EL (cell line): Measurements from ENCODE around the gene TNS4.

Experiments
- DNase-seq: peaks from one replicate; pipeline ENCODE4 v3.0.0-alpha.2; 2016

The TNS4 gene

DNA sequence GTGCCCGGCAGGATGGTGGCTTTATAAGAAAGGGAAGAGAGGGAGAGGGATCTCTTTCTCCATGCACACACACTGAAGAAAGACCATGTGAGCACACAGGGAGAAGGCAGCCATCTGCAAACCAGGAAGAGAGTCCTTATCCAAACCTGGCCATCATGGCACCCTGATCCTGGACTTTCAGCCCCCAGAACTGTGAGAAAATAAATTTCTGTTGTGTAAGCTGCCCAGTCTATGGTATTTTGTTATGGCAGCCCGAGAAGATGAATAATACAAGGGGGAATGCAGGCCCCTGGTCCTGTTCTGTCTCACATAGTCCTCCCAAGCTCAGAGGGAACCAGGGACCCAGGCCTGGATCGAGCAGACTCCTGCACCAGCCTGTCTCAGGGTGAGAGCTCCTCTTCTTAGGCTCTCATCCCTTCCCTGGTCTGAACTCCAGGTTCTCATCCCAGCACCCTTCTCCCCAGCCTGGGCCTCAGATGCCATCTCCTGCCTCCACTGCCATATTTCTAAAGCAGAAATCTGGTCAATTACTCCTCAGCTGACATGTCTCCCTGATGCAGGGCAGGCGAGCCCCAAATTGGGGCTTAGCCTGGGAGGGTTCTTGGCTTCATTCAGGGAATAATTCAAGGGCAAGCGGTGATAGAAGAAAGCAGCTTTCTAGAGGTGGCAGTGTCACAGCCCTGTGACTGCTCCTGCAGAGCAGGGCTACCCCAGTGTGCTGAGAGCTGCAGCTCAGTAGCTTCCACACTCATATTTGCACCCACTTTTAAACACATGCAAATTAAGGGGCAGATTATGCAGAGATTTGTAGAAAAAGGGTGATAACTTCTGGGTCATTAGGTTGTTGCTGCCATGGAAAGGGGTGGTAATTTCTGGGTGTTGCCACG, 29.3 kb downstream of the TNS4 start:
- DNase-seq, result peak; percentile 58

DNA sequence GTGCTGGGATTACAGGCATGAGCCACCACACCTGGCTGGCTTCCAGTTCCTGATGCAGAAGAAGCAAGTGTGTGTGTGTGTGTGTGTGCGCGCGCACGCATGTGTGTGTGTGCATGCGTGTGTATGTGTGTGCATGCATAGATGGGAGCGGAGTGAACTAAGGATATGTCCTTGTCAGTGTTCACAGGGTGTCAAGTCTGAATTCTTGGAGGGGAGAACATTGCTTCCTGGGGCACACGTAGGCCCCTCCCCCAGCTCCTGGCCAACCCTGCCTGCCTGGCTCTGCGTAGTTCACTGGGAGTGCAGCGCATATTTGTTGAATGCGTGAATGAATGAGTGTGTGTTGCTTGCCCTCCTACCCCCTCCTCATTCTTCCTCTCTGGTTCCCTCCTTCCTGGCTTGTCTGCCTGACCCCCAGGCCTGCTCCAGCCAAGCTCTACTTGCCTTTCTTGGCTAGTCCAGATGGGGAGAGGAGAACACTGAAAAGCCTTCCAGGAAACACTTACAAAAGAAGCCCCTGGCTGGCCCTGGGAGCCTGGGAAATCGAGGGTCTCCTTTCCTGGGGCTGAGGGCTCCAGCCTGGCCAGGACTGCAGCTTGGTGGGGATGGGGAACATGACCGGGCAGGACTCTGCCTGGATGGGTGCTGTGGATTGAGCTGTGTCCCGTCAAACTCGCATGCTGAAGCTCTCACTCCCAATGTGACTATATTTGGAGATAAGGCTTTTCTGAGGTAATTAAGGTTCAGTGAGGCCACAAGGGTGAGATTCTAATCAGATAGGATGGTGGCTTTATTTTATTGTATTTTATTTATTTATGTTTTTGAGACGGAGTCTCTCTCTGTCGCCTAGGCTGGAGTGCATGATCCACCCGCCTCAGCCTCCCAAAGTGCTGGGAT, 30.2 kb downstream of the TNS4 start:
- peak; percentile 91 for DNase-seq

DNA sequence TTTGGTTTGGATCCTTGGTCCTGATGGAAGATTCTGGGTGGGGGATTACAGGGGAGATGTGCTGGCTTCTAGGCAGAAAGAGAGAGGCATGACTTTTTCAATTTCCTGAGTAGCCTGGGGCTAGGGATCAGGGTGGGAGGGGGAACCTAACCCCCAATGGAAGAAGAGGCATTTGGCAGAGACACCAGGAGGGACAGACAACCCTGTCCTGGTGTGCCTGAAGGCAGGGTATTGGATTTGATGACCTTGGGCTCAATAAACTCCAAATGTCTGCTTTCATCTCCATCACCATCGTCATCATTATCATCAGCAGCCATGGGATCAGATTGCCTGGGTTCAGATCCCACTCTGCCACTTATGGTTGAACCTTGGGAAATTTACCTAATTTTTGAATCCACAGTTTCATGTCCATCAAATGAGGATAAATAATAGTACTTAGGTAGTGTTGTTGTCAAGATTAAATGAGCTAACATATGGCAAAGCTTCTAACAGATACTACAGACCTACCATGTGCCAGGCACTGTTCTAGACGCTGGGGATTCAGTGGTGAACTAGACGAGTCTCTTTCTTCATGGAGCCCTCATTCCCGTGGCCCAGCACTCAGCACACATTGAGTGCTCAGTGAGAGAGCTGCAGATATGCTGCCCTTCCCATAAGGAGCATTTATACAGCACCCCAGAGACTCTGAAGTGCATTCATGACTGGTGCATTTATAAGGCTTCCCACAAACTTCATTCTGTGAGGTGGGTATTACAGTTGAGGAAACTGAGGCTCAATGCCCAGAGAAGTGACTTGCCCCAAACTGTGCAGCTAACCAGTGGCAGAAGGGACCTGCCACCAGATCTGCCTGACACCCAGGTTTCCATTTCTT, 31.4 kb downstream of the TNS4 start:
- DNase-seq, result no peak

DNA sequence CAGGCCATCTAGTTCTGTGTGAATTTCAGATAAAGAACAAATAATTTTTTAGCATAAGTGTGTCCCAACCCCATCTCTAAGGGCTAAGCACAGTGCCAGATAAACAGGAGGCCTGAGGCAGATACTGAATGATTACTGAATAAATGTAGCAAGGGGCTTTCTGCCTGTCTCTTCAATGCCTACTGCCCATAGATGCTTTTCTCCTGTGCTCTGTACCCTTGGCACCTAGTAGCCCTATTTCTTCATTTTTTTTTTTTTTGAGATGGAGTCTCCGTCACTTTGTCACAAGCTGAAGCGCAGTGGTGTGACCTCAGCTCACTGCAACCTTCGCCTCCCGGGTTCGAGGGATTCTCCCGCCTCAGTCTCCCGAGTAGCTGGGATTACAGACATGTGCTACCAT, 32.9 kb downstream of the TNS4 start:
- DNase-seq, result no peak

DNA sequence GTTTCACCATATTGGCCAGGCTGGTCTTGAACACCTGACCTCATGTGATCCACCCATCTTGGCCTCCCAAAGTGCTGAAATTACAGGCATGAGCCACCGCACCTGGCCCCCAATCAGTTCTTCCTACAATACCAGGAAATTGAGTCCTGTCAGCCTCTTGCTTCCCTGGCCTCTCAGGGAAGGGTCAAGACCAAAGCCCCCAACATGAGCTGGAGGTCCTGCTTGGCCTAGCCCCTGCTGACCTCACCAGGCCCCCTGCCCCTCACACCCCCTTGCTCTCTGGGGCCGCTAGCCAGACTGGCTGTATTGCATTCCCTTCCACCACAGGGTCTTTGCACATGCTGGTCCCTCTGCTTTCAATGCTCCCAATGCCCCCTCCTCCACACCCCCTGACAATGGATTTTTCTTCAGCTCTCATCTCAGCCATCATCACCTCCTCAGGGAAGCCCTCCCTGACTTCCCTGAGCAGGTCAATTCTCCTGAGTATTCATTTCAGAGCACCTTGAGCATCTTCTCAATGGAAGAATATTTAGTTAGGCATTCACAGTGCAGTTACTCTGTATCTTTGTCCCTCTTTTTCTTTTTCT, 34.0 kb downstream of the TNS4 start:
- DNase-seq, result no peak

DNA sequence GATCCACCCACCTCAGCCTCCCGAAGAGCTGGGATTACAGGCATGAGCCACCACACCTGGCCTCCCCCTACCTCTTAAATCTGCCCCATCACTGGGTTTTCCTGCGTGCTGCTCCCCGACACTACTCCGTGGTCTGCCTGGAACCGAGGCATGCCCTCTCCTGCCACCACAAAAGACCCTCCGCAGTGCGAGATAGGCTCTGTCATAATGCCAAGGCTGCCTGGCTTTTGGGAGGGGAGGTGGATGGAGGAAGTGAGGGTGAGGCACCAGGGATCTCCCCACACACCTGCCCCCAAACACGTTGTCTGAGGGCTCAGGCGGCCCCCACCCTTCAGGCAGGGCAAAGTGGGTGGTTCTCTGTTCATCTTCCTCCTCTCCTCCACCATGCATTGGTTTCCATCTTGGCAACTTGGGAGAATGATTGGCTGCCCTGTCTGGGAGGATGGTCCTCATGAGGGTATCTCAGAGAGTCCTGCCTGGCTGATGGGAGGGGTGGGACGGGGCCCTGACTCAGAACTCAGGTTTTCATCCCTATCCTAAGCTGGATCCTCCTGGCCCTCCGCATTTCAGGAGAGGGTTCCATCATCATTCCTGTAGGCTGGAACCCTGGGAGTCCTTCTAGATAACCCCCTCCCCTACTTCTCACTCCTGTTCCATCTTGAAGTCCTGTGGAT, 35.0 kb downstream of the TNS4 start:
- no peak for DNase-seq

DNA sequence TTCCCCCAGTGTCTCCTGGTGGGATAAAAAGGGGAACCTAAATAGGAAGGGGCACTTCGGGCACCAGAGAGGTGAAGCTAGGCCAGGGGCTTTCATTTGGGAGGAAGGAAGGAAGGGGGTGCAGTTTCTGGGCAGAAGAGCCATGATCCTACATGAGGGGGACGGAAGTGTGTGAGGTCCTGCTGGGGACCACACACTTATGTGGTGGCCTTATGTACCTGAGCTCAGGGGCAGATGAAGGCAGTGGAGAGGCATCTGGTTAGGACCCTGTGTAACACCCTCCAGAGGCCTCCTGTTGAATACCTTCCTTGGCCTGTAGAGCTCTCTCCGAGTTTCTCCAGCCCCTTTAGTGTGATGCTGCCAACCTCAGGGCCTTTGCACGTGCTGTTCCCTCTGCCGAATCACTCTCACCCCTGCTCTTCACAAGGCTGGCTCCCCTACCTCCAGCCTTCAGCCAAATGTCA, 37.0 kb downstream of the TNS4 start:
- DNase-seq, result no peak

DNA sequence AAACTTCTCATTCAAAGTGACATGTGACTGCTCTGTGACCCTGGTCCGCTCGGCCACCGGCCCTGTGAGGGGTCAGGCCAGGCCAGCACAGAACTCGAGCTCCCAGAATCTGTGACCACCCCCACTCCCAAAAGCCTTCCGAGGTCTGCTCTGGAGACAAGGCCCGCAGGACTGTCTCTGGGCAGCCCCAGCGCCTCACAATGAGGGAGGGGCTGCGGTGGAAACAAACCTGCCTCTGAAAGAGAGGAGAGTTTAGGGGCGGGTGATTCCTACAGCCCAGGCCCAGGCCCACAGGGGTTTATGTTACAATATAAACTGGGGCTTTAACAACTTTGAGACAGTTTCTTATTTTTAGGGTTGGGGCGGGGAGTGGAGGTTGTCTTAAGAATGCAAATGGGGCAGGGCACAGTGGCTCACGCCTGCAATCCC, 38.3 kb downstream of the TNS4 start:
- no peak for DNase-seq

DNA sequence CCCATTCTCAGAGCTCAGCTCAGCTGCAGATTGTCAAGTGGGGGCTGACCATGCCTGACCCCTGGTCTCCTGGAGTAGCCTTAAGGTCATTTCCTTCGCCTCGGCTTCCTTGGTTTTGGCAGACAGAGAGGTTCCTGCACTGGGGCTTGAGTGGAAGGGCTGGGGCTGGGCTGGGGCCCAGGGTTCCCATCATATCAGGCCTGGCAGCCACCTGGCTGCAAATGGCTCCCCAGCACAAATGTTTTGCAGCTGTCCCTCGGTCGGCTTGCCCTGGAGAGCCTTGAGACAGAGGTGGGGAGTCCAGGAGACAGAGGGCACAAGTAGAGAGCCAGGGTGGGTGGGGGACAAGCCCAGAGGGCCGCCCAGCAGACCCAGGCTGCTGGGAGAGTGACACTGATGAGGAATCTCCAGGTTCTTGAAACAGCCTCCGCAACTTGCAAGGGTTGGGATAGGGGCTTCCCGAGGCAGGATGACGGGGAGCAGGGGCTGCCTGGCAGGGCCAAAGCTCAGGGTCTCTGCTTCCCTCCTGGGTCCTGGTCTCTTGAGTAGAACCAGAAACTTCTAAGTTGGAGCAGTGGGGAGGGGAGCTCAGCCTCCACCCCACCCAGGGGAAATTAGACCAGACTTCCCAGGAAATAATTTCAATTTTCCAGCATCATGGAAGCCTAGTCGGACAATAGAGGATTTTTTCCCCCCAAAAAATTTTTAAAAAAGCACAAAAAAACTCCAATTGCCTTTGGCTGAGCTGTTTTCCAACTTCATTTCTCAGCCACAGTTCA, 38.9 kb downstream of the TNS4 start:
- no peak for DNase-seq

DNA sequence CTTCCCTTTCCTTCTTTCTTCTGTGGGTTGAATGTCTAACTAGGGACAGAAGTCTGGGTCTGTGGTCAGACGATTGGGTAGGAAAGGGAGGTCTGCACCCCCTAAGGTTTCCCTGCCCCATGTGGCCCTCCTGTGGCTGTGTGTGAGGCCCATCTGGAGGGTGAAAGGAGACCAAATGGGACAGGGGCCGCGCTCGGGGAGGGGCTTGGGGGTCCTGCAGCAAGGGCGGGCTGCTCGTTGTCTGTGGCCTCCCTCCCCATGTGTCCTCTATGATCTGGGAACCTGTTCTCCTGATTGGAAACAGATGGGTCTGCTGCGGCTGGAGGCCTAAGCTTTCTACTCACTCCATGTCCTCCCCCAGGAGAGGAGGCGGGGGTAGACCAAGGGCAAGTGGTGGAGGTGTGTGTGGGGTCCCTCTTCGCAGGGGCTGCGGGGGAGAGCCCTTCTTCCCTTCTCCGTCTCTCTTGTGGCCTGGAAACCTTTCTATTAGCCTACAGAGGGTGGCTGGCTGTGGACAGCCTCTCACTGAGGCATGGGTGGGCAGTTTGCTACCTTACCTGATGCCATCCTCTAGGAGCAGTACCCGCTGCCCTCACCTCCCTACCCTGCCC, 39.6 kb downstream of the TNS4 start:
- DNase-seq, result no peak

DNA sequence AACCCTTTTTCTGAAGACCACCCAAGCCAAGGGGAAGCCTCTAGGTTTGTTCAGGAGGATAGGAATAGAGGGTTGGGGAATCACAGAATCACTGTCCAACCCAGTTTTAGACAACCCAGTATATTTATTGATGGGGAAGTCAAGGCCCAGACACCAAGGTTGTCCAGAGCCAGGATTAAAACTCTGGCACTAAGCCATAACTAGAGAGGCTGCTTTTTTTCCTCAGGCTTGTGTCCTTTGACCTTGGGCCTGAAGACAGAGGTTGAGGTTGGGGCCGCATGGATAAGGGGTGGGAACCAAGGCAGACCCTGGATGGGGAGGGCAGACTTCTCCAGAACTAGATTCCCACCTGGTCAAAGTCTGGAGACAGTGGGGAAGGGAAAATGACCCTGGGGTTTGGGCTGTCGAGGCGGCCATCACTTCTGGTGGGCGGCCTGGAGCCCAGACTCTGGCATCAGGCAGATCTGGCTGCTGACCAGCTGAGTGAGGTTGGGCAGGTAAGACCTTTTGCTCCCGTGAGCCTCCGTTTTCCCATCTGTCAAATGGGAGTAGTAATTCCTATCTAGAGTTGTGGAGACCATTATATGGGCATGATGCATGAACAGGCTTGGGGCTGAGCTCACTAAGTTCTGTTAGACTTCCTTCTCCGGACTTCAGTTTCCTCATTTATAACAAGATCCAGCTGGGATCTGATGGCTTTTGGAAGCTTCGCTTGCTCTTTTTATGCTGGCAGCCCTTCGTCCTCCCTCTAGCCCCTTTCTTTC, 40.3 kb downstream of the TNS4 start:
- DNase-seq, result no peak

DNA sequence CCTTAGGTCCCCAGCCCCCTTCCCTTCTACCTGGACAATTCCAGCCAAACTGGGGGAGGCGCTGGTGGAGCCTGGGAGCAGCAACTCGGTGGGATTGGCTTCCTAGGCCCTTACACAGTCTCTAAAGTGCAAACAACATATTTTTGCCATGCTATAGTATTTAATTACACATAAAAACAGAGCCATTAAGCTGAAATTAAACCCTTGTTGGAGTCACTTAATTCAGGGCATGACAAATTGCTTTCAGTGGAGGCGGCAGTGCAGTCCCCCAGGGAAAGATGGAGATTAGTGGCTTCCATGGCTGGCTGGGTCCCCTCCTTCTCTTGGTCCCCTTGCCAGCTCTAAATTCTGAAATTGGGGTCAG, 40.8 kb downstream of the TNS4 start:
- DNase-seq, result no peak

- no peak for DNase-seq
Observed at GRCh38 chr17:40459636-40460603, 41.5 kb downstream of the TNS4 start.

DNA sequence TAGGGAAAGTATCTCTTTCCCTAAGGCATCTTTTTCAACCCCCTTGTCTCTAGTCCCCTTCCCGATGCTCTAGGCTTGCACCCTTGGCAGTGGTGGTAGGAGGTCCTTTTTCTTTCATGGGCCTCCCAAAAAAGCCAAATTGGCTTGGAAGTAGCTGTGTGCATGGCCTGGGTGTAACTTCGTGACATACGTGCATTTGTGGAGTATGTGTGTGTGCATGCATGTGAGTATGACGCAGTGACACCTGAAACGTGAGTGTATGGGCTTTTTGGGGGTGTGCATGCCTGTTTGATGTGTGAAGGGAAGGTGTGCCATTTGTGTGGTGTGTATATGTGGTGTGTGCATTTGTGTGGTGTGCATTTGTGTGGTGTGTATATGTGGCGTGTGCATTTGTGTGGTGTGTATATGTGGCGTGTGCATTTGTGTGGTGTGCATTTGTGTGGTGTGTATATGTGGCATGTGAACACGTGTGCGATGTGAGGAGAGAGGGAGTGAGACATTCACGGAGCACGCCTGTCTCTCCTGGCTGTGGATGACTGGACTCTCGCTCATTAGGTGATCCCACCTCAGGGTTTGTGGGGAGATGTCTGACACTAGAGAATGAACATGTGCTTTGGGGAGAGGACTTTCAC, 42.5 kb downstream of the TNS4 start:
- DNase-seq, result no peak

- DNase-seq, result peak; percentile 94
Observed at GRCh38 chr17:40457964-40458791, 43.2 kb downstream of the TNS4 start.

DNA sequence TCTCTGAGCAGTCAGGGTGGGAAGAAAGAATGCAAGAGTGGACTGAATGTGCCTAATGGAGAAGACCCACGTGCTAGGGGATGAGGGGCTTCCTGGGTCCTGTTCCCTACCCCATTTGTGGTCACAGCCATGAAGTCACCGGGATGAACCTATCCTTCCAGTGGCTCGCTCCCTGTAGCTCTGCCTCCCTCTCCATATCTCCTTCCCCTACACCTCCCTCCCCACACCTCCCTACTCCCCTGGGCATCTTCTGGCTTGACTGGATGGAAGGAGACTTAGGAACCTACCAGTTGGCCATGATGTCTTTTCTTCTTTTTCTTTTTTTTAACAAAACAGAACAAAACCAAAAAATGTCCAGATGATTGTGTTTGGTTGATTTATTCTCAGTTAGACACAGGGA, 44.1 kb downstream of the TNS4 start:
- no peak for DNase-seq

- no peak for DNase-seq
Observed at GRCh38 chr17:40456396-40456951, 44.9 kb downstream of the TNS4 start.
